ENCODE measurements around the gene FNDC7.

- TF ChIP-seq, protein P1, sequence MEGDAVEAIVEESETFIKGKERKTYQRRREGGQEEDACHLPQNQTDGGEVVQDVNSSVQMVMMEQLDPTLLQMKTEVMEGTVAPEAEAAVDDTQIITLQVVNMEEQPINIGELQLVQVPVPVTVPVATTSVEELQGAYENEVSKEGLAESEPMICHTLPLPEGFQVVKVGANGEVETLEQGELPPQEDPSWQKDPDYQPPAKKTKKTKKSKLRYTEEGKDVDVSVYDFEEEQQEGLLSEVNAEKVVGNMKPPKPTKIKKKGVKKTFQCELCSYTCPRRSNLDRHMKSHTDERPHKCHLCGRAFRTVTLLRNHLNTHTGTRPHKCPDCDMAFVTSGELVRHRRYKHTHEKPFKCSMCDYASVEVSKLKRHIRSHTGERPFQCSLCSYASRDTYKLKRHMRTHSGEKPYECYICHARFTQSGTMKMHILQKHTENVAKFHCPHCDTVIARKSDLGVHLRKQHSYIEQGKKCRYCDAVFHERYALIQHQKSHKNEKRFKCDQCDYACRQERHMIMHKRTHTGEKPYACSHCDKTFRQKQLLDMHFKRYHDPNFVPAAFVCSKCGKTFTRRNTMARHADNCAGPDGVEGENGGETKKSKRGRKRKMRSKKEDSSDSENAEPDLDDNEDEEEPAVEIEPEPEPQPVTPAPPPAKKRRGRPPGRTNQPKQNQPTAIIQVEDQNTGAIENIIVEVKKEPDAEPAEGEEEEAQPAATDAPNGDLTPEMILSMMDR (IDR thresholded peaks at IDR 0.05), result no peak
- TF ChIP-seq POLR2A (IDR thresholded peaks at IDR 0.05), result no peak
These were observed 6.4 kb downstream of the FNDC7 start for GRCh38 chr1:108718927-108719655.

All from adrenal gland (tissue), 5 donors.